ENCODE data around the gene CCM2.

Gene CCM2

DNA sequence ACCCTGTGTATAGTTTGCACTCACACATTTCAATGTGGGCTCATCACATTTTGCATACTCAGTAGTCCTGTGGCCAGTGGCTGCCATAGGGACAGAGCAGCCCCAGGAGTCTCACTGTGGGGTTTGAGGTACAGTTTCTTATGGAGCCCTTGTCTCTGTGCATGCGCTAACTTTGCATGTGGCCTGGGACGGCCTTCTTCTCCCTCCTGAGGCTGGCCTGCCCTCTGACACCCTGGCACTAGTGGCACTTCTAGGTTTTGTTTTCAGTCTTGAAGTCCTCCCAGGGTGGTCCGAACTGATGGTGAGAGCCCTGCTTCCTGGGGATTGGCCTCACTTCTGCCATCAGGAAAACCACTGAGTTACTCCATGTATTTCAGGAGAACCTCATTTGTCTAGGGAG is 67.6 kb downstream of the CCM2 start:
- no peak for DNase-seq (ENCODE audit: low spot score)

DNA sequence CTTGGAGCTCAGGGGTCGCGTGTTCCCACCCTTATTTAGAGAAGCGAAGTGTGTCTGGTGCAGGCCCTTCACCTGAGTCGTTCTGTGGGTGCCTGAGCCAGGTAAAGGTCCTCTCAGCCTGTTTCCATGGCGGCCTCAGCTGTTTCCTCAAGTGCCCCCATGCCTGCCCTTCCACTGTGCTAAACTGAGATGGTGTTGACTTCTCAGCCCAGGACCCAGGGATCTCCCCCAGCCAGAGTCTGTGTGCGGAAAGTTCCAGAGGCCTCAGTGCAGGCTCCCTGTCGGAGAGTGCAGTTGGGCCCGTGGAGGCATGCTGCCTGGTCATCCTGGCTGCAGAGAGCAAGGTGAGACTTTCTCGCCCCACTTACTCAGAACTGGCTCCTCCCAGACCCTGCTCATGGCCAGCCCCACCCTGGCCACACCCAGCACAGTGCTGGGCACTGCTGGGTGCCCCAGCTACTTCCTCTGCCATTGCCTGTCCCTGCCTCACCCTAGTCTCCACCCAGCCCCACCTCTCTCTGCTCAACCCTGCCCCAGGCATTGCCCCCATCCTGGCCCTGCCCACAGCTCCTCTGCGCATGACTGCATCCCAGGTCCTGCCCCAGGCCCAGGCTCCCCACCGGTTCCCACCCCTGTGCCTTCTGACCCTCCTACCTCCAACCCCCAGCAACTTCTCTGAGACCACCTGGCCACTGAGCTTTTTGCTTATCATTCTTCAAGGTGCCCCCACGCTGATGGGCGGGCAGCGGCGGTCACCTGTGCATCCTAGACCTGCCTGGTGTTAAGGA is 68.4 kb downstream of the CCM2 start:
- no peak for DNase-seq (ENCODE audit: low spot score)

DNA sequence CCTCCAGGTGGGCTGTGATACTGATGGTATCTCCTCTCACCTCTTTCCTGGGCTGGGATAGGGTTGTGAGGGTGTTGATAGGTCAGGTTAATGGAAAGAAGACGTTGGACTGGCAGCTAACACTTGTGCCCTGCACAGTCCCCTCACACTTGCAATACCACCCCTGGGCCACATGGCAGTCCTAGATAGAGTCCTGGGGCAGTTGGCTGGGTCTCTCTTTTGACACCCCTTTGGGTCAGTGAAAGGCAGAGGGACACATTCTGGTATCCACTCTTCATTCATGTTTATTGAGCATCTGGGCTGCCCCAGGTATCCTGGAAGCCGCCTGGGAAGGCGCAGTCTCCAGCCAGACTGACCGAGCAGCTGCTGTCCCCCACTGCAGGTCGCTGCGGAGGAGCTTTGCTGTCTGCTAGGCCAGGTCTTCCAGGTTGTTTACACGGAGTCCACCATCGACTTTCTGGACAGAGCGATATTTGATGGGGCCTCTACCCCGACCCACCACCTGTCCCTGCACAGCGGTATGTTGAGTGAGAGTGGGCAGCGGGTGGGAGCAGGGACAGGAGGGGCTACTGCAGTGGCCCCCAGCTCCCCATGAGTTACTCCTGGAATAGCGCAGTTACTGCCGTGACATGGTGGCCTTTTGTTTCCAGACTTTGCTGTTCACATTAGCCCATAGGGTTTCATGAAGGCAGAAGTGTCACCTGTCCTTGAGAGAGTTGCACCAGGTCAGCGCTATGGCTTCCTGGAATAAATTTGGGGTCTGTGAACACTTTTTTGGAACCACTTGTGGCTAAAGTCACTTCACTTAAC is 69.6 kb downstream of the CCM2 start:
- DNase-seq (ENCODE audit: low spot score), result no peak

DNA sequence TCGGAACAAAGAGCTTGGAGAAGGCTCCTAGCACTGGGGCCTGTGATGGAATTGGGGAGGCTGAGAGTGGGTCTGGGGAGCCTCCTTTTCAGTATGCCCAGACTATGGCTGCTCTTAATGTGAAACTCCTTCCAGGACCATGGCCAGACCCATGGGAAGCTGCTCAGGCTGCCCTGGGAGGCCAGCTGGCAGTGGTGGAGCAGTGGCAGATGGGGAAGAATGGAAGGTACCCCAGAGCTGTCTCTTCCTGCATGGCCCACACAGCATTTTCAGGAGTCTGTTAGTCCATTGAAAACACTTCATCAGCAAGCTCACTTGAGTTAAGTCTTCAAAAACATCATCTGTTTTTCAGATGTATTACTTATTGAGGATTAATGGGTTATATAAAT is 70.2 kb downstream of the CCM2 start:
- DNase-seq (ENCODE audit: low spot score), result no peak

GRCh38 chr7:45071528-45071927 is 71.5 kb downstream of the CCM2 start:
- DNase-seq (ENCODE audit: low spot score), result no peak

GRCh38 chr7:45072131-45073030 is 72.4 kb downstream of the CCM2 start:
- no peak for DNase-seq (ENCODE audit: low spot score)

GRCh38 chr7:45073031-45073785 is 73.2 kb downstream of the CCM2 start:
- no peak for DNase-seq (ENCODE audit: low spot score)

- DNase-seq (ENCODE audit: low spot score), result no peak
These were observed 74.0 kb downstream of the CCM2 start for GRCh38 chr7:45073786-45074527.

GRCh38 chr7:45074528-45075354 is 74.7 kb downstream of the CCM2 start:
- DNase-seq (ENCODE audit: low spot score), result no peak

- DNase-seq (ENCODE audit: low spot score), result no peak
These were observed 75.3 kb downstream of the CCM2 start for GRCh38 chr7:45075355-45075644.

DNA sequence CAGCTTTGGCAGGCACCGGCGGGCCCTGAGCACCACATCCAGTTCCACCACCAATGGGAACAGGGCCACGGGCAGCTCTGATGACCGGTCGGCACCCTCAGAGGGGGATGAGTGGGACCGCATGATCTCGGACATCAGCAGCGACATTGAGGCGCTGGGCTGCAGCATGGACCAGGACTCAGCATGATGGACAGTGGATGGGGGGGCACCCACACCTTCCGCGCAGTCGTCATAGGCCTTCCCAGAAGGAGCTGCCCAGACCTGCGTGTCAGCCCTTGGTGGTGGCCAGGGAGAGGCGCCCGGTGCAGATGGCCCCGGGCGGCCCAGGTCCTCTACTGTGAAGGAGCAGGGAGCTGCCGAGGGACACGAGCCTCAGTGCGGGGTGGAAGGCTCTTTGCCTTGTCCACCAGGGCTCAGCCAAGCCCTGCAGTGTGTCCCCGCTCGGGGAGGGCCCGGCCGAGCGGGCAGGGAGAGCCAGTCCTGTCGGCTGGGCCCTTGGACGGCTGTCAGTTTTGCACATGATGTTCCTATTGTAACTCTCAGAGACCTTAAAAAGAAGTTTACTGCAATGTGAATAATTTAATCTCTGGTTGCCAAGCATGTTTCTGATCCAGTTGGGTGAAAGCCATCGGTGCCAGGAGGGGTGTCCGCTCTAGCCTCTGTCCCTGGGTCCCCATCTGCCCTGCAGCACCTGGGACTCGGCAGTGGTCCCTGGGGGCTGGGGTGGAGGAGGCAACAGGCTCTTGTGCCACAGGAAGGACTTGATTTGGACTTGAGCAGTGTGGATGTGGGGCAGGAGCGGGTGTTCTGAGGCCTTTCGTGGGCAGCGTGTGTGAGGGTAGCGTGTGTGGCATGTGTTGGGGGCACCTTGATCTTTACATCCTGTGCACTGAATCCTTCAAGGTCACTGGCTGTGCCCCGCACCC is 76.1 kb downstream of the CCM2 start:
- DNase-seq (ENCODE audit: low spot score), result no peak

DNA sequence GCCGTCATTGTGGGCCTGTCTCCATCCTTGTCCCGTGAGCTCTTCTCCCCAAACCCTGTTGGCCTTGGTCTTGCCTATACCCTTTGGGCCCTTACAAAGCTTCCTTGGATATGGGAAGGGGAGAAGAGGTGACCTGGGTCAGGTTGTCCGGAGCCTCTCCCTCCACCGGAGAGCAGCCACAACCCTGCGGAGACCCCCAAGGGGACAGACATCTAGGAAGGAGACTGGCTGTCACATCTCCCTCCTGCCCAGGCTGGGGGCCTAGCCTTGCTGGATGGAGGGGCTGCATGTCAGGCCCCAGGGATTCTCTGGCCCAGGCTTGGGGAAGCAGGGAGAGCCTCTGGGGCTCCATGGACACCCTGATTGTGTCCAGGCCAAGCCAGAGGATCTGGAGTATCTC is 76.9 kb downstream of the CCM2 start:
- no peak for DNase-seq (ENCODE audit: low spot score)

DNA sequence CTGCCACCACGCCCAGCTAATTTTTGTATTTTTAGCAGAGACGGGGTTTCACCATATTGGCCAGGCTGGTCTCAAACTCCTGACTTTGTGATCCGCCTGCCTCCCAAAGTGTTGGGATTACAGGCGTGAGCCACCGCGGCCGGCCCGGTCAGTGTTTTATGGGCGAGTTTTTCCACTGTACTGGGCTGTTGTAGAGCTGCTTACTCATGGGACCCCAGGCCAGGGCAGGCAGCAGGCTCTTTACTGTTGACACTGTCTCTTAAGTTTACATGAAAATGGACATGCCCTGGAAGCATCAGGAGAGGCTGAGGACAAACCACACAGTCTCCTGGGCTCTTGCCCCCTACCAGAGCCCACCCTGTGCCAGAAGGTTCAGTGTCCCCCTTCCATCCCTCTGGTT is 77.6 kb downstream of the CCM2 start:
- DNase-seq (ENCODE audit: low spot score), result no peak

GRCh38 chr7:45078125-45078681 is 78.2 kb downstream of the CCM2 start:
- DNase-seq (ENCODE audit: low spot score), result no peak

- DNase-seq (ENCODE audit: low spot score), result no peak
These were observed 80.4 kb downstream of the CCM2 start for GRCh38 chr7:45080265-45080957.

GRCh38 chr7:45080958-45081669 is 81.1 kb downstream of the CCM2 start:
- no peak for DNase-seq (ENCODE audit: low spot score)

DNA sequence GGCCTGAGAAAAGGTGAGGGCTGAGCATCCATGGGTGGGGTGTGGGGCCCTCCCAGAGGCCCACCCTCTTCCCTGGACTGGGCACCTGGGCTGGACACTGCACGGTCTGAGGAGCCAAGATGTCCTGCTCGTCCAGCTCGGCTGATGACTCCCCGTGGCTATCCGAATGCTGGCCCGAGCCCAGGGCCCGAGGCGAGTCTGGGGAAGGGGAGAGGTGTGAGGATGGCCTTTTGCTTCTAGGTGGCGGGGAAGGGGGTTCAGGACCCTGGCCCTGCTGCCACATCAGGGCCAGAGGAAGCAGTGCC is 81.6 kb downstream of the CCM2 start:
- DNase-seq (ENCODE audit: low spot score), result no peak
